Measurements from ENCODE around the gene TBC1D22A. TPM values are rescaled to one million over a fixed set of nuclear protein-coding genes. Genes with fewer than 3 reads are reported as not detected.

TBC1D22A gene
- polyA plus RNA-seq, 1 donor from 2014 or later: 9.3 TPM

DNA sequence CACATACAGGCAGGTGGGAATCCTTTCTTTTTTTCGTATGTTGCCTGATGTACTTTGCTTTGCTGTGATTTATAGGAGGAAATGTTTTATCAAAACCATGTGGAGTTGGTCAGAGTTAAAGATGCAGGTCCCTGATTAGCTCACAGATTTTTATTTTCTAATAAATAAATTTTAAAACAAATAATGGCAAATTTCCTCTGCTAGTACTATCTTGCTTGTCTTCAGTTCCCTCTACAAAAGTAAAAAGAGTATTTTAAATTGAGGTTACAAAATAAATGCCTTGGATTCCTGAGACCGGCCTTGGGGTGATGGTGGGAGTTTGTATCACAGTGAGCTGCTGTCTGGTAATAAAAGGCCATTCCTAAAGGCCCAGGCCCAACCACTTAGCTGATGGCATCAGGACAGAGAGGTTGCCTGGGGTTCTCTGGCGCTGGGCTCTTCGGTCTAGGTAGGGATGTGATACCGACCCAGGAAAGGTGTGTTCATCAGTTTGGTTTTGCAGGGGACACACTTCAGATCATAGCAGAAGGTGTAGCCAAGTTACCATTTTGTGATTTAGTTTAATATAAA, 129.0 kb downstream of the TBC1D22A start:
- Histone ChIP-seq H3K36me3 (ENCODE audit: insufficient read depth, low read length) (no peaks in the 10 kb centered on the region), H3K27me3 (ENCODE audit: insufficient read depth, low read depth, low read length) (no peaks in the 10 kb centered on the region), H3K9me2 (ENCODE audit: insufficient read depth, low read length) (no peaks in the 10 kb centered on the region), H4K20me1 (ENCODE audit: insufficient read depth) (no peaks in the 10 kb centered on the region), H3K27ac (ENCODE audit: low read length) (no peak overlapping the region), H3K4me3 (ENCODE audit: low read length) (no peak overlapping the region), H3K79me2 (replicated peaks; ENCODE audit: insufficient read depth, low read length) (no peaks in the 10 kb centered on the region), H3K9me3 (ENCODE audit: low read length) (no peaks in the 10 kb centered on the region), H3K4me2 (ENCODE audit: low read length) (no peak overlapping the region), H3F3A (ENCODE audit: insufficient read depth, low read length, poor library complexity, severe bottlenecking) (no peaks in the 10 kb centered on the region), H2AFZ (ENCODE audit: low read depth, low read length) (no peak overlapping the region), H3K9ac (ENCODE audit: low read length) (no peak overlapping the region)
- no peak for TF ChIP-seq SMC3 (conservative IDR thresholded peaks at IDR 0.05; ENCODE audit: poor library complexity)
- TF ChIP-seq EP300 (conservative IDR thresholded peaks at IDR 0.05; ENCODE audit: poor library complexity, severe bottlenecking): no peak
- TF ChIP-seq CTCF (IDR thresholded peaks at IDR 0.05; ENCODE audit: poor library complexity, severe bottlenecking): no peak
- no peak for TF ChIP-seq TAF1 (IDR thresholded peaks at IDR 0.05; ENCODE audit: low read depth)
- no peak for TF ChIP-seq EZH2 (IDR thresholded peaks at IDR 0.05; ENCODE audit: borderline replicate concordance, insufficient read depth, low read length, poor library complexity, severe bottlenecking)
- no peak for TF ChIP-seq MXI1 (conservative IDR thresholded peaks at IDR 0.05; ENCODE audit: poor library complexity, severe bottlenecking)
- no peak for TF ChIP-seq POLR2AphosphoS5 (IDR thresholded peaks at IDR 0.05)
- no peak for TF ChIP-seq RAD21 (conservative IDR thresholded peaks at IDR 0.05)
- TF ChIP-seq REST (IDR thresholded peaks at IDR 0.05; ENCODE audit: borderline replicate concordance): no peak

- Histone ChIP-seq H3K9me3 (ENCODE audit: low read length) (no peaks in the 10 kb centered on the region), H3K27me3 (ENCODE audit: insufficient read depth, low read depth, low read length) (no peaks in the 10 kb centered on the region), H3K9ac (ENCODE audit: low read length) (no peak overlapping the region), H3K36me3 (ENCODE audit: insufficient read depth, low read length) (no peaks in the 10 kb centered on the region), H3K27ac (ENCODE audit: low read length) (no peak overlapping the region), H3K79me2 (replicated peaks; ENCODE audit: insufficient read depth, low read length) (no peaks in the 10 kb centered on the region), H3K4me2 (ENCODE audit: low read length) (no peak overlapping the region), H3K9me2 (ENCODE audit: insufficient read depth, low read length) (no peaks in the 10 kb centered on the region), H2AFZ (ENCODE audit: low read depth, low read length) (no peak overlapping the region), H3K4me3 (ENCODE audit: low read length) (no peak overlapping the region), H4K20me1 (ENCODE audit: insufficient read depth) (no peaks in the 10 kb centered on the region), H3F3A (ENCODE audit: insufficient read depth, low read length, poor library complexity, severe bottlenecking) (no peaks in the 10 kb centered on the region)
- TF ChIP-seq POLR2AphosphoS5 (IDR thresholded peaks at IDR 0.05): no peak
- TF ChIP-seq RAD21 (conservative IDR thresholded peaks at IDR 0.05): no peak
- no peak for TF ChIP-seq SMC3 (conservative IDR thresholded peaks at IDR 0.05; ENCODE audit: poor library complexity)
- TF ChIP-seq TAF1 (IDR thresholded peaks at IDR 0.05; ENCODE audit: low read depth): no peak
Observed at GRCh38 chr22:46892866-46893265, 130.4 kb downstream of the TBC1D22A start.
